HCT116 (cell line): Measurements from ENCODE around the gene ZFR2. TPM values are rescaled to one million over a fixed set of nuclear protein-coding genes. Genes with fewer than 3 reads are reported as not detected.

Experiments
- ATAC-seq: fragments of 200-7000 bp; cut with Tn5 transposase; 2 replicates; pipeline ENCODE4 v1.9.1; 2020; ENCODE audit warnings: mild to moderate bottlenecking, moderate library complexity
- BruUV-seq: library from RNA; stranded (reverse); fragments of 400-500 nt; replicated peaks from 2 replicates; lab custom pipeline; 2021; lab: Mats Ljungman, UMichigan
- CTCF ChIA-PET: fragments of 300-600 bp; sonication (Branson Sonifier 250); formaldehyde crosslinking; loops from one replicate; lab custom pipeline; 2021; ENCODE audit warnings: antibody characterized with exemption; lab: Charles Lee
- POLR2A ChIA-PET: fragments of 300-600, 350-600 bp; sonication (Branson Sonifier 250); formaldehyde crosslinking; loops from one replicate; lab custom pipeline; 2021; ENCODE audit warnings: antibody characterized with exemption; lab: Charles Lee
- RAD21 ChIA-PET, 2 experiments: fragments of 300-600 bp; sonication (Branson Sonifier 250); formaldehyde crosslinking; loops; one replicate each; lab custom pipeline; 2023; ENCODE audit warnings: low total read pairs in 2 of 2; ENCODE audit not compliant: uncharacterized antibody in 2 of 2, unreplicated experiment in 2 of 2, low non-redundant PET in 1 of 2; lab: Charles Lee
- DNase-seq: peaks from one replicate; pipeline ENCODE4 v3.0.0-alpha.2; 2010; ENCODE audit warnings: low read depth, low spot score
- H2AFZ ChIP-seq: fragments of 200-600 bp; shearing (Covaris generic), sonication (generic); 2 replicates; pipeline ENCODE4 v1.6.1; 2017; ENCODE audit warnings: low read depth, mixed run types, mixed read lengths, antibody characterized with exemption, low read length; ENCODE audit not compliant: poor library complexity, severe bottlenecking
- H3K27ac ChIP-seq: 2 replicates; pipeline ENCODE4 v1.5.1; 2012; ENCODE audit warnings: low read depth, low read length
- H3K27me3 ChIP-seq: fragments of 200-600 bp; sonication (generic); 2 replicates; pipeline ENCODE4 v1.6.1; 2016; ENCODE audit warnings: mixed run types, low read length, mixed read lengths; ENCODE audit not compliant: insufficient read depth
- H3K36me3 ChIP-seq, 2 experiments: fragments of 200-500 bp in 1 of 2; fragments of 200-600 bp in 1 of 2; sonication (Bioruptor generic) in 1 of 2; sonication (generic) in 1 of 2; 2 replicates each; pipeline versions ENCODE4 v1.5.1 to v1.6.1; 2014 to 2016; ENCODE audit warnings: low read length in 2 of 2, inconsistent platforms in 1 of 2, mixed read lengths in 1 of 2, mixed run types in 1 of 2; ENCODE audit not compliant: insufficient read depth in 2 of 2, control insufficient read depth in 1 of 2
- H3K4me1 ChIP-seq, 2 experiments: fragments of 200-600 bp in 1 of 2; sonication (generic) in 1 of 2; 2 replicates each; pipeline versions ENCODE4 v1.5.1 to v1.6.1; 2012 to 2017; ENCODE audit warnings: low read length in 2 of 2, inconsistent platforms in 1 of 2, mild to moderate bottlenecking in 1 of 2, mixed read lengths in 1 of 2, mixed run types in 1 of 2, moderate library complexity in 1 of 2; ENCODE audit not compliant: insufficient read depth in 2 of 2, control insufficient read depth in 1 of 2
- H3K4me2 ChIP-seq: fragments of 200-600 bp; sonication (generic); 2 replicates; pipeline ENCODE4 v1.6.1; 2017; ENCODE audit warnings: mixed run types, low read length, mixed read lengths
- H3K4me3 ChIP-seq, 2 experiments: fragments of 200-600 bp in 1 of 2; sonication (generic) in 1 of 2; replicated peaks in 1 of 2; 2 replicates each; pipeline ENCODE4 v1.5.1; 2011 to 2016; ENCODE audit warnings: low read length in 2 of 2, control low read depth in 1 of 2, low read depth in 1 of 2, mild to moderate bottlenecking in 1 of 2, mixed read lengths in 1 of 2, mixed run types in 1 of 2
- H3K79me2 ChIP-seq: fragments of 200-600 bp; sonication (generic); 2 replicates; pipeline ENCODE4 v1.6.1; 2017; ENCODE audit warnings: mild to moderate bottlenecking, mixed run types, low read length, moderate library complexity, mixed read lengths; ENCODE audit not compliant: insufficient read depth
- H3K9ac ChIP-seq: fragments of 200-600 bp; sonication (generic); 2 replicates; pipeline ENCODE4 v1.6.1; 2016; ENCODE audit warnings: low read length, mixed read lengths
- H3K9me2 ChIP-seq: fragments of 200-600 bp; sonication (generic), shearing (Covaris generic); 2 replicates; pipeline ENCODE4 v1.6.1; 2017; ENCODE audit warnings: mixed run types, mild to moderate bottlenecking, moderate library complexity; ENCODE audit not compliant: insufficient read depth
- H3K9me3 ChIP-seq, 2 experiments: fragments of 200-500 bp in 1 of 2; fragments of 200-600 bp in 1 of 2; sonication (Bioruptor generic) in 1 of 2; sonication (generic) in 1 of 2; 2 replicates each; pipeline ENCODE4 v1.6.1; 2014 to 2017; ENCODE audit warnings: low read length in 2 of 2, mixed read lengths in 2 of 2, inconsistent platforms in 1 of 2, low read depth in 1 of 2, mild to moderate bottlenecking in 1 of 2, mixed run types in 1 of 2, moderate library complexity in 1 of 2; ENCODE audit not compliant: control insufficient read depth in 1 of 2, insufficient read depth in 1 of 2
- H4K20me1 ChIP-seq: fragments of 200-600 bp; sonication (generic), shearing (Covaris generic); 2 replicates; pipeline ENCODE4 v1.6.1; 2017; ENCODE audit warnings: mixed run types, mild to moderate bottlenecking, moderate library complexity; ENCODE audit not compliant: insufficient read depth
- CEBPB ChIP-seq: IDR thresholded peaks from 2 replicates; pipeline ENCODE4 v1.6.1; 2012; ENCODE audit warnings: low read depth
- ELF1 ChIP-seq: IDR thresholded peaks from 2 replicates; pipeline ENCODE4 v1.6.1; 2012; ENCODE audit warnings: low read depth, borderline replicate concordance
- FOSL1 ChIP-seq: IDR thresholded peaks from 2 replicates; pipeline ENCODE4 v1.6.1; 2012; ENCODE audit warnings: low read depth
- MAX ChIP-seq: IDR thresholded peaks from 2 replicates; pipeline ENCODE4 v1.6.1; 2012
- RAD21 ChIP-seq: IDR thresholded peaks from 2 replicates; pipeline ENCODE4 v1.6.1; 2012; ENCODE audit warnings: low read depth, mild to moderate bottlenecking
- REST ChIP-seq: IDR thresholded peaks from 2 replicates; pipeline ENCODE4 v1.6.1; 2012; ENCODE audit warnings: low read depth
- SIN3A ChIP-seq: IDR thresholded peaks from 2 replicates; pipeline ENCODE4 v1.6.1; 2012; ENCODE audit warnings: low read depth
- SRF ChIP-seq: IDR thresholded peaks from 2 replicates; pipeline ENCODE4 v1.6.1; 2012; ENCODE audit warnings: low read depth
- ZBTB33 ChIP-seq: IDR thresholded peaks from 2 replicates; pipeline ENCODE4 v1.6.1; 2011; ENCODE audit warnings: mild to moderate bottlenecking, low read length, moderate library complexity; ENCODE audit not compliant: insufficient replicate concordance; ENCODE audit errors: extremely low read depth
- ZFX ChIP-seq: fragments of 450-650 bp; IDR thresholded peaks from 2 replicates; pipeline ENCODE4 v1.6.1; 2017
- ZNF274 ChIP-seq: fragments of 200-500 bp; sonication (Bioruptor generic); IDR thresholded peaks from 2 replicates; pipeline ENCODE4 v1.6.1; 2014; ENCODE audit warnings: mild to moderate bottlenecking, low read depth, low read length, inconsistent platforms
- intact Hi-C: fragments of 100-400 bp; cut with micrococcal nuclease; formaldehyde crosslinking; loops from 2 replicates; pipeline ENCODE4 v1.10.0; 2022
- total RNA-seq: library from RNA; stranded (reverse); gene quantifications from one replicate; pipeline ENCODE4 v1.2.1, GENCODE V29; 2021; ENCODE audit not compliant: unreplicated experiment

The ZFR2 gene
- total RNA-seq, 1 experiment from 2014 or later: 0.34 TPM

GRCh38 chr19:3850320-3850972 is 18.4 kb downstream of the ZFR2 start:
- Histone ChIP-seq H3K9me3 (no peaks in the 10 kb centered on the region), H3K27ac (no peak overlapping the region), H3K9me2 (no peaks in the 10 kb centered on the region), H3K79me2 (no peaks in the 10 kb centered on the region), H3K27me3 (no peaks in the 10 kb centered on the region), H3K36me3 (no peaks in the 10 kb centered on the region), H3K4me1 (peaks cover 21 to 37% of the 10 kb centered on the region in 2 experiments), H4K20me1 (no peaks in the 10 kb centered on the region), H3K4me2 (no peak overlapping the region), H3K9ac (no peak overlapping the region), H3K4me3 (no peak overlapping the region), H2AFZ (no peak overlapping the region)
- ChIA-PET POLR2A (no interaction called here), CTCF (interaction anchor here (2.4 kb wide), 1 partner anchor 140 kb away, joined by 10 read pairs; no protein-coding TSS in a partner anchor), RAD21 (no interaction called here)
- no peak for TF ChIP-seq ZNF274
- TF ChIP-seq REST: no peak
- TF ChIP-seq SRF: no peak
- no peak for TF ChIP-seq CEBPB
- TF ChIP-seq RAD21: no peak
- TF ChIP-seq FOSL1: no peak
- TF ChIP-seq MAX: no peak
- TF ChIP-seq SIN3A: no peak
- TF ChIP-seq ELF1: no peak
- TF ChIP-seq ZBTB33: no peak
- TF ChIP-seq ZFX: no peak
- no peak for ATAC-seq
- BruUV-seq: no TSS peak
- intact Hi-C loops: loop anchor here (5.0 to 10.0 kb wide), 2 partner anchors 137 to 294 kb away; partner anchors contain the start of gene EEF2
- no peak for DNase-seq
